Measurements from ENCODE around the gene EPS8L3.

Gene EPS8L3

DNA sequence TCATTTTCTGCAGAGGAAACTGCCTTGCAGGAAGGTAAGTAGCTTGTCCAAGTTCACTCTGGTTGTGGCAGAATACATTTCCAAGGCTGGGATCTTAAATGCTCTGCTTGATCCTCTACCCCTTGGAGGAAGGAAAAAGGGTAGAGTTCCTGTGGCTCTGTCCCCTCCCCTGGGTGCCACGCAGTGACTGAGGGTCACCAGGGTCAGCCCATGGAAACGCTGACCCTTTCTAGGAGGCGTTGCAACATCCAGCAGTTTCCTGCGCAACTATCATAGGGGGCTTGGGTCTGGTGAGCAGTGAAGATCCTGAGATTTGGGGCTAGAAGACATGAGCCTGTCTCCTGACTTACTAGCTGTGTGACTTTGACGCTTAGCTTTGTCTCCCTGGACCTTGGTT is 29.4 kb upstream of the EPS8L3 start:
- DNase-seq: no peak

DNA sequence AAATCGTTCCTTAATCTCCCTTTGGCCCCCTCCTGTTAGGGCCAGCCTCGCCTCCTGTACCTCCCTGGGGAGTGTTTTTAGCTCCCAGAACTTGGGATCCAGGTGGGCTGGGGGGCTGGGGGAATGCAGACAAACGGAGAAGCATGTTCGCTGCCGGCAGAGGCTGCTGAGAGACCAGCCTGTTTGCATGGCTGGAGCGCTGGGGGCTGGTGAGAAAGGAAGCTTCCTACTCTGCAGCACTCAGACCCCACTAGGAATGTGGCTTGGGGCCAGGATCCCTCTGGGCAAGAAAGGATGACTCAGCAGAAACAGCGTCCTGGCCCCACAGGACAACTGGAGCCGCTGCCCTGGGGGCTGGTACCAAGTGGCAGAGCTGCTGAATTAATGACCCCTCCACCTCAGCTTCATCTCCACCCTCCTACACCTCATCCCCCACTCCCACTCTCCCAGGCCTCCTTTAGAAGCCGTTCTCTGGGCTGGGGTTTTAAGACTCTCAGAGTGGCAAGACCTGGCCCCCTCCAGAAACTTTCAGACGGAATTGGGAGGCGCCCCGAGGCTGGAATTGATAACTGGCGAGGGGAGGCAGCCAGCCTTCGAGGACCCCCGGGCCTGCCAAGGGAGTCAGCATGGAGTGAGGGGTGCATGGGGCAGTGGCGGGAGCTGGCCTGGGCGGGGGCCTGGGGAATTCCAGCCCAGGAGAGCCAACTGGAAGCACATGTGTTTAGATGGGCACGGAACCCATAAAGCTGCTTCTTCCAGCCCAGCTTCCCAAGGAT is 28.5 kb upstream of the EPS8L3 start:
- DNase-seq: peak in 1 of 2 experiments; percentile 26

DNA sequence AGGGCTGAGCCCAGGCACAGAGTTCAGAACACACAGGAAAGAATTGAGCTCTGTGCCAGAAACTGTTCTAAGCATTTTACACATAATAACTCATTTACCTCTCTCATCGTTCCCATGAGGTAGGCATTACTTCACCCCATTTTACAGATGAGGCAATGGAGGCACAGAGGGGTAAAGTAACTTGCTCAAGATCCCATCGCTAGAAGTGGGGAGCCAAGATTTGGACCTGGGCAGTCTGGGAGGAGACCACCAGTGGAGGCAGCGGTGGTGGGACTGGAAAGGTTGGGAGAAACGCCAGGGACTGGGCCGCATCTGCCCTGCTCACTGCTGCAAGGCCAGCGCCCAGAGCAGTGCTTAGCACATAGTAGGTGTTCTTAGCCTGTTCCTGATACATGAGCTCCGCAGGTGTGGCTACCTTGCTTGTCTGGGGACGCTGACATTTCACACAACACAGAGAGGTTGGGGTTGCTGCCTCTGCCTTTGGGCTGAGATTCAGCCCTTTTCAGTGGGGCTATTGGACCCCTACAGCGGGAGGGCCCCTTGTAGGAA is 27.8 kb upstream of the EPS8L3 start:
- no peak for DNase-seq

DNA sequence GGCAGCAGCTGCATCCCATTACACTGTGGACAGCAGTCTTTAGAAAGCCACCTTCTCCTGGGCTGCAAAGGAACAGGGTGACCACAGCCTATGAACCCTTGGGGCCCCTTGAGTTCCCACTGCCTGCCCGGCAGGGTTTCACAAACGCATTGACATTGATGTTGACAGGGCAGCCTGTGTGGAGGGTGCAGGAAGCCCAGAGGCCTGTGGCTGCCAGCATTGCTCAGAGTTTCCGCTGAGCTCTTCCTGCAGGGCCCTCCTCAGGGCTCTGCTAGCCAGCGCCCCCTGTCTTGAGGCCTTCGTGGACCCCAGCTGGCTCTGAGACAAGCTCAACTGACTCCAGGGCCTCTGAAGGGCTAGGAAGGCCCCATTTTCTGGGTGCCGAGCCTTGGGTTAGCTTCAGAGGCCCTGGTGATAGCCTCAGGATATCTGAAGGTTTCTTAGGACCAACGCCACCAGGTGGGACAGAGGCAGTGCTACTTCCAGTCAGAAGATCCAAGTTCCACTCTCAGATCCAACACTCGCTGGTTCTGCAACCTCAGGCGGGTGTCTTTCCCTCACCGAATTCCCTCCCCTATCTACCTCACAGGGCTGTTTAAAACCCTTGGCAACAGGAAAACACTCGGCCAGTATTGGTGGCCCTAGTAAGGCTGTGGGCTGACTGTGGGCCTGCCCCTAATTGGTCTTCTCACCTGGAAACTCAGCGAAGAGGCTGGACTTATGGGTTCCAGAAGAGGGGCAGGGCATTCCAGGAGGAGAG is 27.2 kb upstream of the EPS8L3 start:
- DNase-seq: peak in 1 of 2 experiments; percentile 14

DNA sequence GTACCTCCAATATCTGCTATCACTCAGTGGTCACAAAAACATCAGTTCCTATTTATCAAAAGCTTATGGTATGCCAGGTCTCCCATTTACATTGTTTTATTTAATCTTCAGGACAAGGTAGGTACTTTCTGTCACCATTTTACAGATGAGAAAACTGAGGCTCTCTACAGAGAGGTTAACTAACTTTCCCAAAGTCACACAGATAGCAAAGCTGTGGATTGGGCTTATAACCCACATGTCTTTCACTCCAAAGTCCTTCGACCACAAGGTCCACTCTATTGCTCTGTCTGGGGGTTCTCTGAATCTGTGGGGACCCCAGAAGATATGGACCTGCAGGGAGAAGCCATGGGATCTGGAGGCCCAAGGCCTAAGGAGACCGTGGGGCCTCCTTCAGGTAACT is 26.6 kb upstream of the EPS8L3 start:
- no peak for DNase-seq

DNA sequence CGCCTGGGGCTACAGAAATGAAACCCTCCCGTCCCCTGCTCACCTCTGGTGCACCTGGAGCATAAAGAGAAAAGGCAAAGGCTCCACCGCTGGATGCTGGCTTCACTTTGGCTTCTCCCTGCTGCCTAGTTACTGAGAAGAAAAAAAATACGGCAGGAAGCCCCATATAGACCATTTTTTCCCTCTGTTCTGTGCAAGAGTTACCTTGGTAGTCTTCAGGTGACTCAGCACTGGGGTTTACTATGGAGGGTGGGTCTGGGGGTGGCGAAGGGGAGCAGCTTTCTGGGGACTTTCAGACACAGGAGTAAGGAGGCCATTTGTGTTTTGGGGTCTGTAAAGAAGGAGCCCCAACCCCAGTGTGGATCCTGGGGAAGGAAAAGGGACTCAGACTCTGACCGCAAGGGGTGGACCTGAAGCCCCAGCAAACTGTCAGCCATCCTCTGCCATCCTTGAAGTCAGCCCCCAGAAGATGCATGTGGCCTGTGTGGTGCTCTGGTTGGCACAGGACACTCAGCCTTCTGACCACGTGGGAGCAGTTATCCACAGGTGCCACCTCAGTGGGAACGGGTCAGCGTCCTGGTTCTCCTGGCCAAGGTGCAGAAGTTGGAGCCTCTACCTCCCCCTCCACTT is 25.9 kb upstream of the EPS8L3 start:
- DNase-seq: no peak

DNA sequence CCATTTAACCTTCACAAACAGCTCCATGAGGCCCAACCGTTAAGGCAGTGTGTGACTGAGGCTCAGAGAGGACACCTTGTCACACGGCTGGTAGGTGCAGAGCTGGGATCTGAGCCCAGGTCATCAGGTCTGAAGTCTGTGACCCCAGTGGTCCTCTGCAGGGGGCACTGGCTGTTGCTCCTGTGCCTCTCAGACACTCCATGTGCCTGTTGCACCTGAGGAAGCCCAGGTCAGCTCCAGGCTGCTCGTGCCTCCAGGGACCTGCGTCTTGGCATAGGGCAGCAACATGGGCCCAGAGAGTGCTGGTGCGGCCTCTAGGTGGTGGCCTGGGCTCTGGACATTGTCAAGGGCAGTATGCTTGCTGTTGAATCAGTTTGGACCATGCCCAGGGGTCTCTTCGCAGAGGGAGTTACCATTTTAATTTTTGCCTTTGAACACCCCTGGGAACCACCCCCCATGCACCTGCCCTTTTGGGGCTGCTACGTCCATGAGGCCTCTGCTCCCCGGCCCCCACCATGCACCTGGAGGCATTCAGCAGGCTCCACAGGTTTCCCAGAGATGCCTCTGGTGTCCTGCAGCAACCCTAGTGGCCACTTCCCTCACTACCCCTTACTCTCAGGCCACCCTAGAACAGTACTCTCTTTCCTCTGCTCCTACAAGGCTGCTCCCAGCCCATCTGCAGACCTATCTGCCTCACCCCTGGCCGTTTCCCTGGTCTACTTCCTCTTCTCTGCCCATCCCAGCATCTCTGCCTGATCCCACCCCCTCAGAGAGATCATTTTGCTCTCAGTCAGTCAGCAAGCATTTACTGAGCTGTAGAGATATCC is 25.2 kb upstream of the EPS8L3 start:
- DNase-seq: peak in 1 of 2 experiments; percentile 16

DNA sequence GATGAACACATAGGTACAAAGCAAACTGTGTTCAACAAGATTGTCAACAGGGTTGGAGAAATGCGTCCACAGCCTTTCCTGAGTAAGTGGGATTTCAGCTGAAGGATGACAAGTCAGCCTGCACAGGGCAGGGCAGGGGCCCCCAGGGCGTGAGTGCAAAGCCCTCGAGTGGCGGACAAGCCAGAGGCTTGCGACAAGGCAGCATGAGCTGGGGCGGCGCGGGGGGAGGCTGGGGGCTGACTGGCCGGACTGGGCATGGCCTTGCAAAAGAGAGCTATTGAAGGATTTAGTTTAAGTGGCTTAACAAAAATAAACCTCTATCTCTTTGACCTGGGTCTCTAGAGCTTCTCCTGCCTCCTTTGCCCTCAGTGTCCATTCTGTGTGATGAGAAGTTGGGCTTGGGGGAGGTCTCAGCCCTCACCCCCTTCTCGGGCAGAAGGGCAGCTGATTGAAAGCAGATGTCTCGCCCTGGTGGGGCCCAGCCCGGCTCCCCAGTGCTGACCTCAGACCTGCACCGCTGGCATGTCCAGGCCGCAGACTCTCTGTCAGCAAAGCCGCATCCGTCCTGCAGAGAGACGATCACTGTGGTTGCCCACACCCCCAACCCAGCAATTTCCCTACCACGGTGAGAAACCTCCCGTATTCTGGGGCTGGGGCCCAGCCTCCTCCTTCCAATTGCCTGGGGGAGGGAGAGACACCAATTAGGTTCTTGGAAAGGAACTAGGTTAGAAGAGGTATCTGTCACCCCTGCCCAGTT is 24.3 kb upstream of the EPS8L3 start:
- DNase-seq: no peak

DNA sequence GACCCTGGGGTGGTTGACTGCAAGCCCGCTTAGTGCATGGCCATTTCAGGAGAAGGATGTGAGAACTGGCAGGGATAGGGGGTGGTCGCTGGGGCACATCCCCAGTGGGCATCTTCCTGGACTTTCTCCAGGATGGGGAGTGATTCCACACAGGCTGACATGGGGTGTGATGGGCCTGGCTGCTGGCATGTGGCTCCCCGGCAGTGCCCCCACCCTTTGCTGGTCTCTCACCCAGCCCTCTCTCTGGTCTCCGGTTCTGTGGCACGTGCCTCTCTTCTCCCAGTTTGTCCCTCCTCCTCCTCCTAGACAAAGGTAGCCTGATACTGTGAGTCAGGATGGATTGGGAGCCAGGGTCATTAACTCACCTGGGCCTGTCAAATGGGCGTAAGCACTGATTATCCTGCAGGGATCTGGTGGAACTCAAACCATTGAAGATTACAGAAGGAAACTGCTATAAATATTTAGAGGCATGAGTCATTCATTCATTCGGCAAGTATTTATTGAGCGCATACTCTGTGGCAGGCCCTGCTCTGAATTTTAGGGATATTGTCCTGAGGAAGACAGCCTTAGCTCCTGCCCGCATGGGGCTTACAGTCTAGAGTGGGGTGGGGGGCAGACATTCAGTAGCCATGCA is 23.6 kb upstream of the EPS8L3 start:
- no peak for DNase-seq

DNA sequence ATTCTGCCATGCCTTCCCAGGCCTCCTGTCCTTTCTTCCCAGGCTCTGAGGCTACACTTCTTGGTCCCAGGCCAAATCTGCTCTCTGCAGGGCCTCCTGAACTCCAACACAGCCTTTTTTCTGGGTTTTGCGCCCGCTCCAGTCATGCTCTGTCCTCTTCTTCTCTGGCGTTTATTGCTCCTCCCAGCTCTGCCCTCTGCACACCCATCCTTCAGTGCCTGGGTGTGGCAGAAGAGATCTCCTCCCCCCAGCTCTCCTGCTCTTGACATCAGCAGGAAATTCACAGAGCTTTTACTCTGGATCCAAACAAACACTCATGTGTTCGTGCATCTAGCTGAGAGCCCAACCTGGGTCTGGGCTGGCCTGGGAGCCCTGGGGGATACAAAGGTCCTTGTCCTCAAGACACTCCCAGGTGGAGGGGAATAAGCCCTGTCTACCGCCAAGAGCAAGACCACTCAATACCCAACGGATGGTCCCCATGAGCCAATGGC is 22.9 kb upstream of the EPS8L3 start:
- DNase-seq: no peak

DNA sequence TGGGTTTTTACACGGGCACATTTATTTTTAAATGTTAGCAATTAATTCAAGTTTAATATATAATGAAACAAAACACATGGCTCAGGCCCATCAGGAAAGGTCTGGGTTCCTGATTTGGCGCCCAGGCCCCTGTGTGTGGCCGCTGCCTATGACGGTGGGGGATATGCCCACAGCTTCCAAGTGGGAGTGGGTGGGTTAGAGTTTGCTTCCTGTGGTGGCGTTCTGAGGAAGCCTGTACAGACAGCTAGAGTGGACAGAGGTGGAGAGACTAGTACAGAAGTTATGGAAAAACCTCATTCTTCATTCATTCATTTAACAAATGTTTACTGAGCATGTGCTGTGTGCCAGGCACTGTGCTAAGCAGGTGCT is 22.4 kb upstream of the EPS8L3 start:
- DNase-seq: no peak

DNA sequence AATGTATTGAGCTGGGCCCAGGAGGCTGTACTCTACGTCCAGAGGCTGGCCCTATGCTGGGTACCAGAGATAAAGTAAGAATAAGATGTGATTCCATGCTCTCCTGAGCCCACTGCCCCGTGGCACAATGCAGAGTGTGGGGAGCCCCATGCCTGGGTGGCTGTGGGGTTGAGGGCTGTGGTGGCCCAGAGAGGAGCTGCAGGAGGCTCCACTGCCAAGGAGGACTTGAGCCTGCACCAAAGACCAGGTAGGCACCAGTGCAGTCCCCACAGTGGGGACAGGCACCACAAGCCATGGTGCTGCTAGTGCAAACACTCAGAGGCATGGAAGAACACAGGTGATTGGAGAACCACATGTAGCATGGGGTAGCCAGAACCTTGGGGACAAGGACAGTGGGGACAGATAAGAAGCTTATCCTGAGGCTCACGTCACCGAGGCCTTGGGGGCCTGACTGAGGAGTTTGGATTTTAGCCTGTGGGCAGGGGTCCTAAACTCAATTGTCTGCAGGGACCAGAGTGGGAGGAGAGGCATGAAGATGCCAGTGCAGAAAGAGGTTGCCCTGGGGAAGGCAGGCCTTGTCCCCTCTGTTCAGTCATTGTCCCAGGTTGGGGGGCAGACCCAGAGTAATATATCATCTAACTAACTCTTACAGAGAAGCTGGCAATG is 21.9 kb upstream of the EPS8L3 start:
- DNase-seq: no peak

DNA sequence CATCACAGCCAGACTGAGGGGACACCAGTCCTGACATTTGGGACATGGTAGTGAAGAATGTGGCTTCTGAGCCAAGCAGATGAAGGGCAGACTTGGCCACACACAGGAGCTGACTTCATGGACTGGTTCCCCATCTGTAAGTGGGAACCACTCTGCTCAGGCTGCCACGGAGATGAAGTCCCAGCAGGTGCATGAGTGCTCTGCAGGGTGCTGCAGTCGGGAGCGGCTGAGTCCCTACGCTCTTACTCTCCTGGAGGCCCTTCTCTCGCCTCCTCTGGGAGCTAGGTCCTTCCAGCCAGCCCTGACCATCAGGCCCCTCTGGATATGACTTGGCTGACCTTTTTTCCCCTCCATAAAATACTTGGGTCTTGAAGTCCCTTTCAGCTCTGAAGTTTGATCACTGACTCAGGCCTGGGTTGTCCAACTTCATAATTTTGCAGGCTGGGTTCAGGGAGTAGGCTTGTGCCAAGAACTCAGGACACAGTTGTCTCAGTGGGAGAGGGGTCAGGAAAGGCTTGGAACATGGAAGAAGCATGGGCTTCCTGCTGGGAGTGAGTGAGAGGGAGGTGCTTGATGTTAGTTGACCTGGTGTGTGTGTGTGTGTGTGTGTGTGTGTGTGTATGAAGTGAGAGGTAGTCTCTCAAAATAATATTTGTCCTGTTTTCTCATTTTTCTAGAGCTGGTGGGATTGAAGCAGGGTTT is 21.0 kb upstream of the EPS8L3 start:
- DNase-seq: no peak

DNA sequence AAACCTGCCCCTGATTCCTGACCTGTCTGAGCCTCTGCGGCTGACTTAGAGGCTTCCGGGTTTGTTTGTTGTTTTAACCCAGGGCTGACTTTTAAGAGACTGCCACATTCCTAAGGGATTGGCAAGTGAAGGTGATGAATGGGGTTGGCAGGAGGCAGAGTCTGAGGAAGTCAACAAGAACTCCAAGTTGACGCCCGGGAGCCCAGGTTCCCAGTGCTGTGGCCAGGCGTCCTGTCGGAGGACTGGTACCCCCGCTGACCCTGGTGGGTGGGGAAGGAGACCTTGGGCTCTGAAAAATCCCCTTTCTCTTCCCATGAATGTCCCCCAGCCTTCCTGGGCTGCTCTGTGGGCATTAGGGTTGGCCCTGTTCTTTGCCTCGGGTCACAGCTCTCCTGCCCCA is 19.7 kb upstream of the EPS8L3 start:
- peak; percentile 23 to 70 for DNase-seq

DNA sequence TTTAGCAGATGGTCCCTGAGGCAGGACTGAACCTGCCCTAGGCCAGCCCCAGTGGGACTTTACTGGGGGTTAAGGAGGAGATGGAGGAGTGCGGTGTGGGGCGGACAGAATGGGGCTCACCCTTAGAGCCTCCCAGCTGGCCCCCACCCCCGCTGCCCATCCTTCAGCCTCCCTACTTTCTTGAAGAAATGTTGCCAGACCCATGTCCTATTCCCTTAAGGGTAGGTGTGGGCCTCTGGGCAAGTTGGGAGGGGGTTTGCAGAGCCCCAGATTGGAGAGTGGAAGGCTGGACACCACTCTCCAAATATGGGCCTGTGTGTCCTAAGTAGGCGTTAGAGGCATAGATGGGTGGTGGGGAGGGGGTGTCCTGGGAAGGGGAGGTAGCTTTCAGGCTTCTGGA is 19.2 kb upstream of the EPS8L3 start:
- DNase-seq: no peak

DNA sequence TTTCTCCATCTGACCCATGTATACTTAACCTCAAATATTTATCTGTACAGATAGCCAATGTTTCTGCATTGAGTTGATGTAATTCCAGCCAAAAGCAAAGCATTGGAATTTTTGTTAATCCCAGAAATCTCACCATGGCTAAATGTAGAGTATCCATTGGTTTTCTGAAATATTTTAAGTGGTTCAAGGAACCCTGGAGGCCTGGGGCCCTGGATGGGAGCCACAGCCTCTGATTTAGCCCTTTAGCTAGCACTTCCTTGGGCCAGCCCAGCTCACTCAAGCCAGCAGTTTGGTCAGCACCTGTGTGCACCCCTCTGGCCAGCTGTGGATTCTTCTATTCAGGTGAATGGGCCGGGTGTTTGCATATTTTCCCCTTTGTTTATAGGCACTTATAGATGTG is 18.8 kb upstream of the EPS8L3 start:
- DNase-seq: no peak

DNA sequence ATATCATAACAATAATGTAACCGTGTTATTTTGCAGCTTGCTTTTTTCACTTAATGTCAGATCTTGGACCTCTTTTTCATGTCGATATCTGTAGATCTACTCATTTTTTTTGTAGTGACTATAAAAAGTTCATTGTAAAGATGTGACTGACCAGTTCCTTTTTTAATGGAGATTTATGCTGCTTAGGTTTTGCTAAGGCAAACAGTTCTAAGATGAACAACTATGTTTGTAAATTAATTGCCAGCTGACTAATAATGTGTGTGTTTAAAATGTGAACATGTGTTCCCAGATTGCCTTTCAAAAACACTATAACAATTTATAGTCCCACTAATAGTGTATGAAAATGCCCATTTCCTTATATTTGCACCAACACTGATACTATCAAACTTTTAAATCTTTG is 18.1 kb upstream of the EPS8L3 start:
- DNase-seq: no peak

DNA sequence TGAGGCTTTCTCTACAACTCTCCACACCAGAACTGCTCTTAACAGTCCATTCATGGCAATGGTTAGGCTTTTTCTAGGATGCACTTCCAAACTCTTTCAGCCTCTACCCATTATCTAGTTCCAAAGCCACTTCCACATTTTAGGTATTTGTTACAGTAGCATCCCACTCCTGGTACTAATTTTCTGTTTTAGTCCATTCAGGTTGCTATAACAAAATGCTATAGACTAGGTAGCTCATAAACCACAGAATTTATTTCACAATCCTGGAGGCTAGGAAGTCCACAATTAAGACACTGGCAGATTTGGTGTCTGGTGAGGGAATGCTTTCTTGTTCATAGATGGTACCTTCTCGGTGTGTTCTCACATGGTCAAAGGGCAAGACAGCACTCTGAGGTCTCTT is 17.3 kb upstream of the EPS8L3 start:
- DNase-seq: no peak

DNA sequence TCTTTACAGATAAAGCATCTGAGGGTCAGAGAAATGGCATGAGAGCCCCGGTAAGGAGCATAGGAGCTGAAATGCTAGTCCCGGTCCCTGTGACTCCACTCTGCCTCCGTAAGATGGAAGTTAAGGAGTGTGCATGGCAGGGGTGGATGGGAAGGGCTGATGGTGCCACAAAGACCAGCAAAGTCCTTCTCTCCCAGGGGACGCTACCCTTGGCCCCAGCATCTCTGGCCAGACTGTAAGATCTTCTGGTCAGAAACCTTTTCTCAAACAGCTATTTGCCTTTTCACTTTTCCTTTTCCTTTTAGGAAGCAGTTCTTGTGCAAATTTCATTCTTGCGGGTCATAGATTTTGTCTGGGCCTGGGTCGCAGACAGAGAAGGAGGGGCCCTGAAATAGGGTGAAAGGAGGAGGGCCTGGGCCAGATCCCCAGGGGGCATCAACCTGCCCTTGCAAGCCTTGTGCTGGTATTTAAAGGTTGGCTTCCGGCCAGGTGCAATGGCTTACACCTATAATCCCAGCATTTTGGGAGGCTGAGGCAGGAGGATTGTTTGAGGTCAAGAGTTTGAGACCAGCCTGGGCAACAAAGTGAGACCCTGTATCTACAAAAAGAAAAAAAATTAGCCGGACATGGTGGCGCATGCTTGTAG is 14.4 kb upstream of the EPS8L3 start:
- DNase-seq: no peak

DNA sequence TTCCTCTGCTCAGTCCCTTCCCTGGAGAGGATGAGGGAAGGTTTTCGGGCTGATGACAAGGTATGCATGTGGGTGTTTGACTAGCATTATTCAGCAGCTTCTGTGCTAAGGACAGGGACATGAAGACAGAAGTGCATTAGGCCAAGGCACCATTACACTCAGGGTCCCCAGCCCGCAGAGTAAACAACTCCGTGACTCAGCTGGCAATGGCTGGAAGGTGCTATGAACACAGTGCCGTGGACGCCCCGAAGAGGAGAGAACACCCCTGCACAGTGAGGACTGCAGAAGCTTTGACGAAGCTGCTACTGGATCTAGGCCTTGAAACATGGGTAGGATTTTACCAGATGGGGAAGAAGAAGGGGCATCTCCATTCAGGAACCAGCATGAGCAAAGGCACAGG is 13.7 kb upstream of the EPS8L3 start:
- no peak for DNase-seq

Data from SW 1271 (cell line).